A549 treated with CpdA at 1 μM for 4 hours (cell line): ENCODE results near the gene AHI1. TPM values are rescaled to one million over a fixed set of nuclear protein-coding genes. Genes with fewer than 3 reads are reported as not detected.

ENCODE experiments used
- total RNA-seq: library from RNA; stranded (reverse); fragments of 200-300 nt; extraction: Qiagen RNA extraction; gene quantifications from 5 replicates; pipeline ENCODE4 v1.2.3, GENCODE V29; 2022; ENCODE audit warnings: low read depth

Gene AHI1
- 7.4 to 12.3 TPM (median 9.1 TPM) in 5 replicates for total RNA-seq

DNA sequence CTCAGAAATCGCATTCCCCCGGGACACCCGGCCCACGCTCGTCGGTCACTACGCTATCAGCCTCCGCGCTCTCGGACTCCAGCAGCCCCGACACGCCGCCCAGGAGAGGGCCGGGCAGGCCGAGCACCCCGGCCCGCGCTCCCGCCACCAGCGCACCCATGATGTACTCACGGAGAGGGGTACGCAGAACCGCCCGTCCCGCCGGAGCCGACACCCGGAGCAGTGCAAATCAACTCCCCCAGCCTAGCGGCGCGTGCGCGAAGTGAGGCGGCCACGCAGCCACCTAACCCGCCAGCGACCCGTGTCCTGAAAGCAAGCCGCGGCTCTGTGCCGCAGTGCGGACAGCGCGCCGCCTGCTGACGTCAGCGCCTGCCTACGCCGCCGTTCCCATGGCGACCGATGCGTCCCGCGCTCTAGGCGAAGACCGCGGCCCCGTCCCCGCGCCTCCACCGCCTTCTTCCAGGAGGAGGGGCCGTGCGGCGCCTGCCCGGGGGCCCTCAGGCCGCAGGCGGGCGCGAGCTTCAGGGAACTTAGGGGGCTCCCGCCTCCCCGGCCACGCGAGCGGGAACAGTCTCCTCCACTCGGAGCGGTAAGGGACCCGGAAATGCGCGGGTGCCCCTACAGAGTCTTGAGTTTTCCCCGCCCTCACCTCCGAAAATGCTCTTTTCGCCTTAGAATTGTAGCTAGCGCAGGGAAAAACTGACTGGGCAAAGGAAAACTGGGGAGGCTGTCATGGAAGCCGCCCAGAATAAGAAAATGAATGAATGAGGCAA, at the start of gene AHI1:
AHI1 (minus strand) TSS at position 329 of the 773 bp plus-strand sequence. CDS start 5,503 bp downstream, outside the sequence.

